H1 (cell line): ENCODE measurements around the gene GOLGA6L10. TPM values are rescaled to one million over a fixed set of nuclear protein-coding genes. Genes with fewer than 3 reads are reported as not detected.
"Not testable (repeated sequence)": the region's sequence is repeated elsewhere in the genome, so short reads cannot be mapped to it uniquely, and the experiment has no call there.

Experiments
- CTCF ChIA-PET: fragments of 300-600 bp; sonication (Branson Sonifier 250); formaldehyde crosslinking; loops from one replicate; lab custom pipeline; 2021; ENCODE audit not compliant: partially characterized antibody; lab: Charles Lee
- POLR2A ChIA-PET: fragments of 300-600 bp; sonication (Branson Sonifier 250); formaldehyde crosslinking; loops from one replicate; lab custom pipeline; 2021; ENCODE audit warnings: inconsistent platforms; ENCODE audit not compliant: partially characterized antibody; lab: Charles Lee
- DNase-seq, 2 experiments: peaks; one replicate each; pipeline versions ENCODE4 v3.0.0 to v3.0.0-alpha.2; 2010 to 2022; ENCODE audit warnings: low spot score in 2 of 2, low read depth in 1 of 2, mixed read lengths in 1 of 2
- FAIRE-seq: peaks from 2 replicates; lab custom pipeline; 2011; peaks lifted over from hg19 to GRCh38; lab: Jason Lieb, UNC
- H2AFZ ChIP-seq: 2 replicates; pipeline ENCODE4 v1.8.1; 2012; ENCODE audit warnings: low read length, inconsistent platforms
- H2AK5ac ChIP-seq: 2 replicates; pipeline ENCODE4 v1.6.1; 2013; ENCODE audit warnings: low read depth, low read length
- H2BK120ac ChIP-seq: replicated peaks from 2 replicates; pipeline ENCODE3; 2013; ENCODE audit warnings: low read depth, low read length, inconsistent platforms
- H2BK12ac ChIP-seq: 2 replicates; pipeline ENCODE4 v1.6.1; 2013; ENCODE audit warnings: low read depth, low read length
- H2BK15ac ChIP-seq: 2 replicates; pipeline ENCODE4 v1.6.1; 2013; ENCODE audit warnings: low read length
- H2BK20ac ChIP-seq: 2 replicates; pipeline ENCODE4 v1.6.1; 2013; ENCODE audit warnings: low read length
- H2BK5ac ChIP-seq: 2 replicates; pipeline ENCODE4 v1.6.1; 2013; ENCODE audit warnings: low read depth, low read length
- H3K14ac ChIP-seq: 2 replicates; pipeline ENCODE4 v1.6.1; 2013; ENCODE audit warnings: inconsistent platforms; ENCODE audit not compliant: insufficient read length
- H3K18ac ChIP-seq: 2 replicates; pipeline ENCODE4 v1.6.1; 2013; ENCODE audit warnings: low read length; ENCODE audit errors: extremely low read depth
- H3K23ac ChIP-seq: 2 replicates; pipeline ENCODE4 v1.6.1; 2013; ENCODE audit warnings: inconsistent platforms; ENCODE audit not compliant: insufficient read length
- H3K23me2 ChIP-seq: 2 replicates; pipeline ENCODE4 v1.6.1; 2013; ENCODE audit warnings: low read depth, low read length
- H3K27ac ChIP-seq: 2 replicates; pipeline ENCODE4 v1.6.1; 2011; ENCODE audit warnings: low read depth, low read length, inconsistent platforms
- H3K27me3 ChIP-seq, 4 experiments: replicated peaks in 1 of 4; 1 replicate in 1 of 4; 2 replicates in 3 of 4; pipeline versions ENCODE4 v1.6.1 to v1.8.1; 2011 to 2013; ENCODE audit warnings: low read length in 3 of 4, mild to moderate bottlenecking in 3 of 4, inconsistent platforms in 2 of 4, mixed read lengths in 2 of 4, moderate library complexity in 1 of 4; ENCODE audit not compliant: control insufficient read depth in 3 of 4, insufficient read depth in 3 of 4; ENCODE audit errors: extremely low read depth in 1 of 4
- H3K36me3 ChIP-seq, 4 experiments: 2 replicates each; pipeline versions ENCODE4 v1.6.1 to v1.8.1; 2011 to 2013; ENCODE audit warnings: mild to moderate bottlenecking in 4 of 4, low read length in 3 of 4, moderate library complexity in 2 of 4, control low read depth in 1 of 4, inconsistent platforms in 1 of 4; ENCODE audit not compliant: insufficient read depth in 4 of 4, control insufficient read depth in 2 of 4
- H3K4ac ChIP-seq: replicated peaks from 2 replicates; pipeline ENCODE3; 2013; ENCODE audit warnings: low read length, low read depth, mixed read lengths, inconsistent platforms; ENCODE audit not compliant: insufficient read length
- H3K4me1 ChIP-seq, 4 experiments: replicated peaks in 1 of 4; 1 replicate in 1 of 4; 2 replicates in 3 of 4; pipeline versions ENCODE4 v1.6.1 to v1.8.1; 2011 to 2013; ENCODE audit warnings: low read length in 3 of 4, inconsistent platforms in 2 of 4, mixed read lengths in 1 of 4; ENCODE audit not compliant: insufficient read depth in 4 of 4, control insufficient read depth in 3 of 4
- H3K4me2 ChIP-seq, 2 experiments: 2 replicates each; pipeline versions ENCODE4 v1.6.1 to v1.8.1; 2011 to 2013; ENCODE audit warnings: low read depth in 2 of 2, low read length in 2 of 2, control low read depth in 1 of 2, inconsistent platforms in 1 of 2, mild to moderate bottlenecking in 1 of 2; ENCODE audit not compliant: insufficient read depth in 1 of 2
- H3K4me3 ChIP-seq, 4 experiments: fragments of 200-600, 300-600 bp in 1 of 4; sonication (generic), shearing (Covaris generic), sonication (Bioruptor Twin) in 1 of 4; 2 replicates each; pipeline versions ENCODE4 v1.5.1 to v1.8.1; 2011 to 2016; ENCODE audit warnings: low read length in 4 of 4, low read depth in 3 of 4, control low read depth in 2 of 4, inconsistent platforms in 2 of 4, mild to moderate bottlenecking in 2 of 4, mixed read lengths in 1 of 4, moderate library complexity in 1 of 4; ENCODE audit not compliant: insufficient read depth in 2 of 4; ENCODE audit errors: extremely low read depth in 1 of 4
- H3K56ac ChIP-seq: replicated peaks from 2 replicates; pipeline ENCODE3; 2013; ENCODE audit warnings: low read depth, mild to moderate bottlenecking, mixed read lengths, low read length, inconsistent platforms; ENCODE audit not compliant: insufficient read length
- H3K79me1 ChIP-seq: 2 replicates; pipeline ENCODE4 v1.6.1; 2013; ENCODE audit warnings: low read depth, low read length, control low read depth
- H3K79me2 ChIP-seq, 2 experiments: 2 replicates each; pipeline versions ENCODE4 v1.6.1 to v1.8.1; 2012 to 2013; ENCODE audit warnings: low read length in 2 of 2, mild to moderate bottlenecking in 2 of 2, inconsistent platforms in 1 of 2; ENCODE audit not compliant: insufficient read depth in 2 of 2, control insufficient read depth in 1 of 2
- H3K9ac ChIP-seq, 4 experiments: replicated peaks in 1 of 4; 1 replicate in 1 of 4; 2 replicates in 3 of 4; pipeline versions ENCODE4 v1.6.1 to v1.8.1; 2011 to 2013; ENCODE audit warnings: low read depth in 3 of 4, low read length in 3 of 4, control low read depth in 2 of 4, mild to moderate bottlenecking in 2 of 4, moderate library complexity in 2 of 4, inconsistent platforms in 1 of 4; ENCODE audit errors: extremely low read depth in 1 of 4
- H3K9me3 ChIP-seq, 2 experiments: 2 replicates each; pipeline versions ENCODE4 v1.6.1 to v1.8.1; 2012 to 2013; ENCODE audit warnings: mild to moderate bottlenecking in 2 of 2, moderate library complexity in 2 of 2, control low read depth in 1 of 2, inconsistent platforms in 1 of 2, low read depth in 1 of 2, low read length in 1 of 2, mixed read lengths in 1 of 2; ENCODE audit not compliant: insufficient read depth in 2 of 2
- H4K20me1 ChIP-seq, 2 experiments: replicated peaks in 1 of 2; 2 replicates each; pipeline versions ENCODE3 to v1.8.1; 2011 to 2013; ENCODE audit warnings: inconsistent platforms in 2 of 2, low read length in 2 of 2, mild to moderate bottlenecking in 1 of 2; ENCODE audit not compliant: insufficient read depth in 2 of 2, control insufficient read depth in 1 of 2
- H4K5ac ChIP-seq: 2 replicates; pipeline ENCODE4 v1.6.1; 2013; ENCODE audit warnings: low read length, low read depth, mixed read lengths, inconsistent platforms; ENCODE audit not compliant: insufficient read length
- H4K8ac ChIP-seq: 2 replicates; pipeline ENCODE4 v1.8.0; 2013; ENCODE audit warnings: mild to moderate bottlenecking, moderate library complexity, low read length, inconsistent platforms; ENCODE audit not compliant: insufficient read depth; ENCODE audit errors: extremely low read depth
- H4K91ac ChIP-seq: replicated peaks from 2 replicates; pipeline ENCODE3; 2013; ENCODE audit warnings: low read length, mixed read lengths, inconsistent platforms; ENCODE audit not compliant: insufficient read length
- WGBS, 2 experiments: shearing (Covaris generic) in 1 of 2; methylation state at CpG; one replicate each; pipeline versions ENCODE4 v1.1.6 to v1.1.7; 2013 to 2015; ENCODE audit warnings: low lambda C conversion rate in 2 of 2, mixed read lengths in 2 of 2, inconsistent platforms in 1 of 2, low coverage in 1 of 2, missing lambda C conversion rate in 1 of 2; ENCODE audit not compliant: insufficient replicate concordance in 2 of 2, insufficient coverage in 1 of 2, insufficient read length in 1 of 2; ENCODE audit errors: extremely low coverage in 1 of 2, missing lambda C conversion rate in 1 of 2; 5-methylcytosine and 5-hydroxymethylcytosine counted together
- polyA plus RNA-seq, 7 experiments: library from polyadenylated mRNA; depleted of rRNA in 3 of 7; stranded (reverse) in 5 of 7; unstranded in 2 of 7; fragments of >200 nt in 5 of 7; fragments of 200-250 nt in 2 of 7; gene quantifications; 1 replicate in 5 of 7; 2 replicates in 1 of 7; 4 replicates in 1 of 7; pipeline versions ENCODE4 v1.2.1 to v1.2.3, GENCODE V29; 2011 to 2013; ENCODE audit warnings: missing spikeins in 2 of 7, mixed read lengths in 2 of 7
- total RNA-seq: library from RNA; stranded (reverse); fragmentation: NEBNext Ultra II Directional; extraction: Animal tissue kit (Norgen Biotek cat#: 25700); gene quantifications from 2 replicates; pipeline ENCODE4 v1.2.1, GENCODE V29; 2021

GOLGA6L10 gene
- total and polyA plus RNA-seq, 2 of the 8 experiments (the other 6 are each of a cell fraction or from before 2014, with no cell fraction given): 0.91 to 4.0 TPM

DNA sequence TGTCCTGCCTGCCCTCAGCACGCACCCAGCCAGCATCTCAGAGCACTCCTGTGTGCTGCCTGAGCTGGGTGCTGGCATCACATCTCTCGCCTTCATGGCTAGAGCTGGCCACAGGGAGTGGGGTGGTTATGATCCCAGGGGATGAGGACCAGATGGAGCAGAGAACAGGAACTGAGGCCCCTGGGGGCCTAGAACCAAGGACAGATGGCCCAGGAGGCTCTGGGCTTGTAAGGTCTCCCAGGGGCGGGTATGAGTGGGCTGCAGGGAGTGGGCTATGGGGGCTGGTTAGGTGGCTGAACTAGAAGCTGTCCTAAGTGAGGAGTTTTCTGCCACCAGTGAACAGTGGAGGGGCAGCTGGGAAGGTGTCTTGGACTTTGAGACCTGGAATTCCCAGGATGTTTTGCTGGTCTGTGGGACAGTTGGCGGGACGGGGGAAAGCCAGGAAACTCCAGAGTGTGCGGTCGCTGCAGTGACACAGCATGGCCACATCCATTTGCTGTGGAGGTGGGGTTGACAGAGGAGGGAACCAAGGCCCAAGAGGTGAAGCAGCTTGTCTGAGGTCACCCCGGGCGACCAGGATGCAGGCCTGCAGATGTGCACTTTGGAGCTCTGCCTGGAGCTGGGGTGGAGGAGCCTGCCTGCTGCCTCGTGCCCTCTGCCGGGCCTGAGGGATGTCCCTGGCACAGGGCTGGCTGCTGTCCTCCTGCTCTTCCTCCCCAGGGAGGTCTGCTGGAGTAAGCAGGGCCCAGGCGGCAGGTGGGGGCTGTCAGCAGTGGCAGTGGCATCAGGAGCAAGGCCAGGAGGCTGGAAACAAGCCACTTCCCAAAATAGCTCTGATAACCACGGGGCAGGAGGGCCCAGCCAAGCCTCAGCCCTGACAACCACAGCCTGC lies 16.3 kb downstream of the GOLGA6L10 start:
- POLR2A ChIA-PET, H3K23ac ChIP-seq, H2AK5ac ChIP-seq, H4K91ac ChIP-seq, H3K56ac ChIP-seq, H2BK20ac ChIP-seq, H2BK12ac ChIP-seq, H4K5ac ChIP-seq, H3K36me3 ChIP-seq, H3K14ac ChIP-seq, H3K18ac ChIP-seq, H3K23me2 ChIP-seq, H3K79me2 ChIP-seq, CTCF ChIA-PET, H3K27ac ChIP-seq, H3K4me3 ChIP-seq, H2BK15ac ChIP-seq, H2AFZ ChIP-seq, H3K79me1 ChIP-seq, H3K4ac ChIP-seq, H2BK5ac ChIP-seq, H3K9me3 ChIP-seq, H3K4me2 ChIP-seq, FAIRE-seq, H4K20me1 ChIP-seq, H3K9ac ChIP-seq, H2BK120ac ChIP-seq, H3K4me1 ChIP-seq, H3K27me3 ChIP-seq: not testable (repeated sequence)
- WGBS, 2 experiments: 81% methylated on average over 7 of the region's 13 CpGs; no CpG with 5 or more reads in 1 of the 2 experiments
- peak in 1 of 2 experiments; percentile 33 for DNase-seq
- H4K8ac ChIP-seq: peak overlapping the region; percentile 51; the same call in 1 of the 2 replicates
